OCI-LY1 (cell line): ENCODE measurements around the gene DYRK2.

Source experiments
- H2AFZ ChIP-seq: fragments of 200-600 bp; sonication (generic), shearing (Covaris generic); 2 replicates; pipeline ENCODE4 v1.6.0; 2014; ENCODE audit warnings: antibody characterized with exemption, mild to moderate bottlenecking, low read length
- H3F3A ChIP-seq: fragments of 200-600 bp; sonication (generic), shearing (Covaris generic); 2 replicates; pipeline ENCODE4 v1.6.0; 2014; ENCODE audit warnings: mild to moderate bottlenecking, antibody characterized with exemption, low read length, moderate library complexity; ENCODE audit not compliant: insufficient read depth
- H3K27ac ChIP-seq: fragments of 200-600 bp; sonication (generic); 2 replicates; pipeline ENCODE4 v1.5.1; 2014; ENCODE audit warnings: low read length, mixed run types, mild to moderate bottlenecking, low read depth; ENCODE audit not compliant: poor library complexity, severe bottlenecking
- H3K27me3 ChIP-seq: fragments of 200-600 bp; sonication (generic); 2 replicates; pipeline ENCODE4 v1.6.0; 2014; ENCODE audit warnings: antibody characterized with exemption, mild to moderate bottlenecking, low read length, moderate library complexity; ENCODE audit not compliant: insufficient read depth
- H3K36me3 ChIP-seq: fragments of 200-600 bp; sonication (generic); 2 replicates; pipeline ENCODE4 v1.6.1; 2014; ENCODE audit warnings: mild to moderate bottlenecking, antibody characterized with exemption, low read length, moderate library complexity, mixed read lengths; ENCODE audit not compliant: insufficient read depth
- H3K4me1 ChIP-seq: fragments of 200-600 bp; sonication (generic); 2 replicates; pipeline ENCODE4 v1.5.1; 2014; ENCODE audit warnings: mild to moderate bottlenecking, low read length, moderate library complexity; ENCODE audit not compliant: insufficient read depth, severe bottlenecking
- H3K4me2 ChIP-seq: fragments of 200-600 bp; sonication (generic), shearing (Covaris generic); 2 replicates; pipeline ENCODE4 v1.6.1; 2014; ENCODE audit warnings: low read length
- H3K4me3 ChIP-seq: fragments of 200-600 bp; sonication (generic); 2 replicates; pipeline ENCODE4 v1.5.1; 2014; ENCODE audit warnings: low read length, low read depth, mild to moderate bottlenecking, mixed read lengths; ENCODE audit not compliant: poor library complexity, severe bottlenecking
- H3K79me2 ChIP-seq: fragments of 200-600 bp; shearing (Covaris generic); 2 replicates; pipeline ENCODE4 v1.6.1; 2016; ENCODE audit warnings: mixed run types, low read length, mixed read lengths; ENCODE audit not compliant: insufficient read depth
- H3K9ac ChIP-seq: fragments of 200-600 bp; sonication (generic), shearing (Covaris generic); 2 replicates; pipeline ENCODE4 v1.6.1; 2014; ENCODE audit warnings: mild to moderate bottlenecking, low read length, mixed read lengths
- H3K9me2 ChIP-seq: fragments of 200-600 bp; sonication (generic), shearing (Covaris generic); 2 replicates; pipeline ENCODE4 v1.6.1; 2014; ENCODE audit warnings: low read depth, mild to moderate bottlenecking, low read length, mixed read lengths
- H3K9me3 ChIP-seq: fragments of 200-600 bp; shearing (Covaris generic); 2 replicates; pipeline ENCODE4 v1.6.1; 2014; ENCODE audit warnings: low read length, mixed read lengths
- H4K20me1 ChIP-seq: fragments of 200-600 bp; sonication (generic), shearing (Covaris generic); 2 replicates; pipeline ENCODE4 v1.6.0; 2016; ENCODE audit warnings: mild to moderate bottlenecking, low read length; ENCODE audit not compliant: insufficient read depth
- CTCF ChIP-seq: fragments of 200-600 bp; sonication (generic), shearing (Covaris generic); IDR thresholded peaks from 2 replicates; pipeline ENCODE4 v1.5.1; 2017; ENCODE audit warnings: mild to moderate bottlenecking, antibody characterized with exemption, low read length, moderate library complexity, mixed read lengths
- EZH2 ChIP-seq: fragments of 200-600 bp; sonication (generic), shearing (Covaris generic); IDR thresholded peaks from 2 replicates; pipeline ENCODE4 v1.8.0; 2017; ENCODE audit warnings: borderline replicate concordance, mixed run types, mild to moderate bottlenecking, antibody characterized with exemption, low read length, moderate library complexity, mixed read lengths

Gene DYRK2

GRCh38 chr12:67695974-67696373 lies 47.4 kb downstream of the DYRK2 start:
- no peaks in the 10 kb centered on the region for H3K36me3 ChIP-seq
- H4K20me1 ChIP-seq: no peaks in the 10 kb centered on the region
- no peak overlapping the region for H2AFZ ChIP-seq
- H3K4me2 ChIP-seq: no peak overlapping the region
- no peaks in the 10 kb centered on the region for H3K27me3 ChIP-seq
- no peak overlapping the region for H3K9ac ChIP-seq
- no peaks in the 10 kb centered on the region for H3K79me2 ChIP-seq
- no peak overlapping the region for H3K27ac ChIP-seq
- H3K9me2 ChIP-seq: no peaks in the 10 kb centered on the region
- H3K4me1 ChIP-seq: peaks cover 22% of the 10 kb centered on the region
- no peaks in the 10 kb centered on the region; the same call in 1 of the 2 replicates for H3F3A ChIP-seq
- TF ChIP-seq CTCF (no peak), EZH2 (no peak)
- H3K4me3 ChIP-seq: no peak overlapping the region
- no peaks in the 10 kb centered on the region for H3K9me3 ChIP-seq

GRCh38 chr12:67697443-67697842 lies 48.9 kb downstream of the DYRK2 start:
- Histone ChIP-seq H3K4me1 (peaks cover 22% of the 10 kb centered on the region), H3K36me3 (no peaks in the 10 kb centered on the region)

DNA sequence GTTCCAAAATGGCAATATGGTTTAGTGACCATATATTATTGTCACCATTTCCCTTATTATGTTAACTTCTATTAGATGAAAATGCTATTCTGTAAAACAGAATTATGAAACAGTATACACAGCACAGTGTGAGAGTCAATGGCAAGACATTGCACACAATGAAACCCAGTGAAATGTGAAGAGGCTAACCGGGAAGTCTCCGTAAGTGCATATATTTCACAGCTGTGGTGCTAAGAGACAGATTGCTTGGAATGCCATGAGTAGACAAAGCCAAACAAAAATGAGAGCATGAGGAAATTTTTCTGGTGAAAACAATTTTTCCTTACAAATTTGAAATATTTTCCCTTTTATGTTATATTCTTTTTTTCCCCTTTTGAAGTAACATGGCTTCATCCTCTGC lies 49.4 kb downstream of the DYRK2 start:
- H3K9me3 ChIP-seq: no peaks in the 10 kb centered on the region
- H3K4me3 ChIP-seq: no peak overlapping the region
- no peaks in the 10 kb centered on the region for H4K20me1 ChIP-seq
- H3K27me3 ChIP-seq: no peaks in the 10 kb centered on the region
- no peak overlapping the region for H3K27ac ChIP-seq
- no peaks in the 10 kb centered on the region; the same call in 1 of the 2 replicates for H3F3A ChIP-seq
- TF ChIP-seq CTCF (no peak), EZH2 (no peak)
- no peak overlapping the region for H2AFZ ChIP-seq
- no peaks in the 10 kb centered on the region for H3K79me2 ChIP-seq
- peaks cover 22% of the 10 kb centered on the region for H3K4me1 ChIP-seq
- H3K36me3 ChIP-seq: no peaks in the 10 kb centered on the region
- no peak overlapping the region for H3K9ac ChIP-seq
- H3K4me2 ChIP-seq: no peak overlapping the region
- H3K9me2 ChIP-seq: no peaks in the 10 kb centered on the region

More at GRCh38 chr12:67697443-67697842, 48.9 kb downstream of the DYRK2 start:
- H3K9ac ChIP-seq: no peak overlapping the region
- no peak overlapping the region for H3K4me3 ChIP-seq
- no peaks in the 10 kb centered on the region for H4K20me1 ChIP-seq
- H2AFZ ChIP-seq: no peak overlapping the region
- H3K4me2 ChIP-seq: no peak overlapping the region
- no peaks in the 10 kb centered on the region for H3K27me3 ChIP-seq
- no peaks in the 10 kb centered on the region for H3K79me2 ChIP-seq
- no peaks in the 10 kb centered on the region for H3K9me3 ChIP-seq
- no peaks in the 10 kb centered on the region for H3K9me2 ChIP-seq
- H3F3A ChIP-seq: no peaks in the 10 kb centered on the region; the same call in 1 of the 2 replicates
- TF ChIP-seq CTCF (no peak), EZH2 (no peak)
- no peak overlapping the region for H3K27ac ChIP-seq
